Activated T-cell treated with anti-CD3 and anti-CD28 coated beads, Interleukin-2, amount 50 U/mL, for 1 hour (primary cell): ENCODE data around the gene PDCD2L.
"Not testable (repeated sequence)": the region's sequence is repeated elsewhere in the genome, so short reads cannot be mapped to it uniquely, and the experiment has no call there.

Source experiments
- DNase-seq: peaks from one replicate; pipeline ENCODE4 v3.0.0-alpha.2; 2020

Gene PDCD2L

GRCh38 chr19:34375598-34375997 lies 28.6 kb upstream of the PDCD2L start:
- DNase-seq, result no peak

GRCh38 chr19:34380639-34381241 lies 23.5 kb upstream of the PDCD2L start:
- DNase-seq, result no peak

GRCh38 chr19:34381399-34382251 lies 22.6 kb upstream of the PDCD2L start:
- DNase-seq, result no peak

GRCh38 chr19:34382471-34382870 lies 21.7 kb upstream of the PDCD2L start:
- DNase-seq, result no peak

- no peak for DNase-seq
These were observed 20.6 kb upstream of the PDCD2L start for GRCh38 chr19:34383599-34383998.

DNA sequence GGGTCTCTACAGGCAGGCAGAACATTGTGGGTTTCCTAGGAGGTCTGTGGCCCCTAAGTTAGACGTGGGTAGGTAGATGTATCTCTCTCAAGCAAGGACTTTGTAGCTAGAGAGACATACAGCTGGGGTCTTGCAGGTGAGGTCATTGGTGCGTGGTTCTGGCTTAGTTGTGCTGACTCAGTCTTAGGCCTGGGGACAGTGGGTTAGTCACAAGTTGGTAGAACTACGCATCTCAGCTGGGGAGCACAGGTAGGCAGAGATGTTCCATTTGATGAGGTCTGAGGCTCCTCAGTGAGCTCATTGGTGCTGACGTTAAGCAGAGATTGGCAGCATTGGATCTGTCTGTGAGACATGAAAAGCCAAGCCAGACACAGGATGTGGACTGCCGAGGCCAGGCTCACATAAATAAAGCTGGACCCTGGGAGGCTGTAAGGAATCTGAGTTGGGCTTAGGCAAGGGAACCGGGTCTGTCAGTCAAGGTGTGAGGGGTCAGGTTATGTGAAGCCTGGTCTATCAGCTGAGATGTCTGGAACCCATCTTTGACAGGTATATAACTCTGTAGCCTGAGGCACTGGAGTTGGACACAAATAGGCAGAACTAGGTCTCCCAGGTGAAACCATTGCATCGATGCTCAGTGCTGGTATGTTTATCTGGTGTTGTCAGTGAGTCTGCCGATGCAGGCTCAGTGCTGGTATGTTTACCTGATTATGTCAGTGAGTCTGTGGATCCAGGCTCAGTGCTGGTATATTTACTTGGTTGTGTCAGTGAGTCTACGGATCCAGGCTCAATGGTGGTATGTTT lies 17.4 kb upstream of the PDCD2L start:
- DNase-seq, result no peak

- no peak for DNase-seq
These were observed 16.8 kb upstream of the PDCD2L start for GRCh38 chr19:34387446-34387810.

DNA sequence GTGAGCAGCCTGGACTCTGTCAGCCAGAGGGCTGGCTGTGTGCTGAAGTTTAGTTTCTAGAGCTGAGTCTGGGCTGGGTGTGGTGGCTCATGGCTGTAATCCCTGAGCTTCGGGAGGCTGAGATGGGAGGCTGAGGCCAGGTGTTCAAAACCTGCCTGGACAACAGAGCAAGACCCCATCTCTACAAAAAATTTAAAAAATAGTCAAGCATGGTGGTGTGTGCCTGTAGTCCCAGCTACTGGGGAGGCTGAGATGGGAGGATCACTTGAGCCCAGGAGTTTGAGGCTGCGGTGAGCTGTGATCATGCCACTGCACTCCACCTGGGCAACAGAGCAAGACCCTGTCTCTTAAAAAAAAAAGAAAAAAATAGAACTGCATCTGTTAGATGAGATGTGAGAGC lies 15.5 kb upstream of the PDCD2L start:
- not testable (repeated sequence) for DNase-seq

- no peak for DNase-seq
These were observed 12.4 kb upstream of the PDCD2L start for GRCh38 chr19:34391813-34392212.

DNA sequence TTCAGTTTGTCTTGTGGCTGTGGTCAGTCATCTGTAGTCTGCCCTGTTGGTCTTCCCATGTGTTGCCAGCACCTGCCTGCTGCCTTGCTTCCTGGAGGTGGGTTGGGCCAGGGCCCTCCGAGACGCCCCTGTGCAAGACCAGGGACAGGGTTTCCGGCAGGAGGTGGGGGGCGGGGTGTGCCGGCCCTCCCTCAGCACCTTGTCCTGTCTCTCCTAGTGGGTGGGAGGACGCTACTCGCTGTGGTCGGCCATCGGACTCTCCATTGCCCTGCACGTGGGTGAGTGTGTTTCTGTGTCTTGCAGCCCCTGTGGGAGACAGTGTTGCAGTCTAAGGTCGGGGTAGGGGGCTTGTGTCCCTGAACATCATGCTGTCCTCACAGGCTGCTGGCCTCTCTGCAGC lies 11.2 kb upstream of the PDCD2L start:
- DNase-seq, result no peak

DNA sequence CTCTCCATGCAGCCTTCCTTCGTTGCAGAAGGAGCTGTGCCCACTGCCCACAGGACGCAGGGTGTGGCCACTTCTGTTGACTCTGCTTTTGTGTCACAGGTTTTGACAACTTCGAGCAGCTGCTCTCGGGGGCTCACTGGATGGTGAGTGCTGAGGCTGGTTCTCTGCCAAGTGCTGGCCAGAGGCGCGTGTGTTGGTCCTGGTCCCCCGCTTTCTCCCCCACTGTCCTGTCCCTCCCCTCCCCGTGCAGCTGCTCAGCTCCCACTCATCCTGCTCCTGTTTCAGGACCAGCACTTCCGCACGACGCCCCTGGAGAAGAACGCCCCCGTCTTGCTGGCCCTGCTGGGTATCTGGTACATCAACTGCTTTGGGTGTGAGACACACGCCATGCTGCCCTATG lies 10.6 kb upstream of the PDCD2L start:
- DNase-seq, result no peak

DNA sequence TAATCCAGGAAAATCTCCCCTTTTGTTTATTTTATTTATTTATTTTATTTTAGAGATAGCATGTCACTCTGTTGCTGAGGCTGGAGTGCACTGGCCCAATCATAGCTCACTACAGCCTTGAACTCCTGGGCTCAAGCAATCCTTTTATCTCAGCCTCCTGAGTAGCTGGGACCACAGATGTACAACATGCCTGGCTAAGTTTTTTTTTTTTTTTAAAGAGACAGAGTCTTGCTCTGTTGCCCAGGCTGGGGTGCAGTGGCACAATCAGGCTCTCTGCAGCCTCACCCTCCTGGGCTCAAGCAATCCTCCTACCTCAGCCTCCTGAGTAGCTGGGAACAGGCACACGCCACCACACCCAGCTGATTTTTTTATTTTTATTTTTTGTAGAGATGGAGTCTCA lies 6.3 kb upstream of the PDCD2L start:
- DNase-seq, result no peak

DNA sequence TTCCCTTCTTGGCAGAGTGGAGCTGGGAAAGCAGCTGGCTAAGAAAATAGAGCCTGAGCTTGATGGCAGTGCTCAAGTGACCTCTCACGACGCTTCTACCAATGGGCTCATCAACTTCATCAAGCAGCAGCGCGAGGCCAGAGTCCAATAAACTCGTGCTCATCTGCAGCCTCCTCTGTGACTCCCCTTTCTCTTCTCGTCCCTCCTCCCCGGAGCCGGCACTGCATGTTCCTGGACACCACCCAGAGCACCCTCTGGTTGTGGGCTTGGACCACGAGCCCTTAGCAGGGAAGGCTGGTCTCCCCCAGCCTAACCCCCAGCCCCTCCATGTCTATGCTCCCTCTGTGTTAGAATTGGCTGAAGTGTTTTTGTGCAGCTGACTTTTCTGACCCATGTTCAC lies 4.3 kb upstream of the PDCD2L start:
- DNase-seq, result no peak

DNA sequence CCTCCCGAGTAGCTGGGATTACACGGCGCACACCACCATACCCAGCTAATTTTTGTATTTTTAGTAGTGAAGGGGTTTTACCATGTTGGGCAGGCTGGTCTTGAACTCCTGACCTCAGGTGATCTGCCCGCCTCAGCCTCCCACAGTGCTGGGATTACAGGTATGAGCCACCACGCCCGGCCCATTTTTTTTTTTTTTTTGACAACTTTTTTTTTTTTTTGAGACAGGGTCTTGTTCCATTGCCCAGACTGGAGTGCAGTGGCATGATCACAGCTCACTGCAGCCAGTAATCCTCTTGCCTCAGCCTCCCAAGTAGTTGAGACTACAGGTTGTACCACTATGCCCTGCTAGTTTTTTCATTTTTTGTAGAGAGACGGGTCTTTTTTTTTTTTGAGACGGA lies 3.4 kb upstream of the PDCD2L start:
- DNase-seq, result not testable (repeated sequence)

- no peak for DNase-seq
These were observed 2.1 kb upstream of the PDCD2L start for GRCh38 chr19:34402074-34402600.

DNA sequence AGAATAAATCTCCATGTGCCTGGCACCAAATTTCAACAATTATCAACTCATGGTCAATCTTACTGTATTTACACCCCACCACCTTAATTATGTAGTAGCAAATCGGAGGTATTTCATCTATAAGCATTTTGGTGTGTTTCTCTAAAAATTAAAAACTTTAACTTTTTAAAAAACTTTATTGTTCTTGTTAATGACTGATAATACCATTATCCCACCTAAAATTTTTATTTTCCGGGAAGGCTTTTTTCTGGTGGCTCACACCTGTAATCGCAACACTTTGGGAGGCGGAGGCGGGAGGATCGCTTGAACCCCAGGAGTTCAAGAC lies 453 bp upstream of the PDCD2L start:
- DNase-seq, result no peak

GRCh38 chr19:34405892-34406660 lies 1.9 kb downstream of the PDCD2L start:
- DNase-seq, result no peak

DNA sequence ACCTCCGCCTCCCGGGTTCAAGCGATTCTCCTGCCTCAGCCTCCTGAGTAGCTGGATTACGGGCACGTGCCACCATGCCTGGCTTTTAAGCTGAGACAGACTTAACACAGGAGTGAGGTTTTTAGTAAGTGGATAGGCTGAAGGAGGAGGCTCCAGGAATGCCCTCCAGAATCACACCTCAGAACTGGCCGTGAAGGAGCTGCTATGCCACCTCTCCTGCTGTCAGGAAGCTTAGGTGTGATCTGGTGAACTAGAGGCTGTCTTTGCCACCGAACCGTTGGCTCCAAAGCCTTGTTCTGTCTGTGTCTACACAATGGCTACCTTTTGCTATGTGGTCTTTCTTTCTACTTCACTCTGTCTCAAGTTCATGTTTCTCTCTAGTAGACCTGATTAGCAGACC lies 4.2 kb downstream of the PDCD2L start:
- DNase-seq, result no peak

- DNase-seq, result no peak
These were observed 5.3 kb downstream of the PDCD2L start for GRCh38 chr19:34409189-34410164.

DNA sequence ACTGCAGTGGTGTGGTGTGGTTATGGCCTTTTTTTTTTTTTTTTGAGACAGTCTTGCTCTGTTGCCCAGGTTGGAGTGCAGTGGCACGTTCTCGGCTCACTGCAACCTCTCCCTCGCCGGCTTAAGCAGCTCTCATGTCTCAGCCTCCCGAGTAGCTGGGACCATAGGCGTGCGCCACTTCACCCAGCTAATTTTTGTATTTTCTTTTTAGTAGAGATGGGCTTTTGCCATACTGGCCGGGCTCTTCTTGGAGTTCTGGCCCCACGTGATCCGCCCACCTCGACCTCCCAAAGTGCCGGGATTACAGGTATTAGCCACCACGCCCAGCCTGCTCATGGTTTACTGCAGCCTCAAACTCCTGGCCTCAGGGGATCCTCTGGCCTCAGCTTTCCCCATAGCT lies 7.0 kb downstream of the PDCD2L start:
- DNase-seq, result no peak

- no peak for DNase-seq
These were observed 11.9 kb downstream of the PDCD2L start for GRCh38 chr19:34416021-34416545.
